ENCODE measurements around the gene SETD5. TPM values are rescaled to one million over a fixed set of nuclear protein-coding genes. Genes with fewer than 3 reads are reported as not detected.
A peak's percentile ranks its signal among the peaks of the same experiment; 100 is the strongest.

The SETD5 gene
- total and polyA plus RNA-seq, 2 of the 4 experiments (the other 2 are of a cell fraction), result 42.7 to 62.9 TPM

- no peak for TF ChIP-seq POLR2A (IDR thresholded peaks at IDR 0.05; ENCODE audit: low read depth, low read length)
Measured at GRCh38 chr3:9499455-9500107, 102.2 kb downstream of the SETD5 start (continued).

- in situ Hi-C loops (cut with MboI; ENCODE audit: low sequenced_read_pairs) (no loop called here), intact Hi-C loops (cut with micrococcal nuclease) (no loop called here), dilution Hi-C loops (cut with HindIII; ENCODE audit: low sequenced_read_pairs, unreplicated experiment) (no loop called here)
- peak overlapping the region; percentile 48; the same call in 1 of the 2 replicates for H3K4me2 ChIP-seq (ENCODE audit: low read depth, low read length)
- H3K23ac ChIP-seq (ENCODE audit: low read depth, low read length), result no peak overlapping the region; the same call in 1 of the 2 replicates
- ATAC-seq (ENCODE audit: low read depth), result peak; percentile 82
- WGBS, 2 experiments (ENCODE audit: extremely low coverage in 2 of 2, insufficient read length in 1 of 2), result 17% methylated on average over 3 of the region's 39 CpGs; no CpG with 5 or more reads in 1 of the 2 experiments
- no peak overlapping the region for H3K4ac ChIP-seq (ENCODE audit: low read depth, low read length)
- H3K18ac ChIP-seq (ENCODE audit: low read depth, low read length), result no peak overlapping the region
- H3K9me3 ChIP-seq (ENCODE audit: control insufficient read depth, insufficient read depth, low read length), result no peaks in the 10 kb centered on the region
- TF ChIP-seq RAD21 (IDR thresholded peaks at IDR 0.05; ENCODE audit: low read length) (peak; percentile 24; the same call in 1 of the 2 replicates), MXI1 (IDR thresholded peaks at IDR 0.05; ENCODE audit: borderline replicate concordance, low read depth, low read length) (no peak), FOS (IDR thresholded peaks at IDR 0.05; ENCODE audit: low read depth, low read length) (no peak), BHLHE40 (IDR thresholded peaks at IDR 0.05; ENCODE audit: low read depth, low read length) (no peak), SMC3 (IDR thresholded peaks at IDR 0.05; ENCODE audit: low read depth, low read length) (peak; percentile 28; the same call in 1 of the 2 replicates), POLR2A (IDR thresholded peaks at IDR 0.05; ENCODE audit: low read depth, low read length) (no peak), CTCF (conservative IDR thresholded peaks at IDR 0.05; ENCODE audit: low read depth, low read length) (peak; percentile 75)
- no peak overlapping the region for H3K4me3 ChIP-seq (ENCODE audit: insufficient read depth, low read depth, low read length)
- no peak overlapping the region for H3K9ac ChIP-seq (ENCODE audit: low read depth, low read length)
- no peak overlapping the region for H2BK5ac ChIP-seq (ENCODE audit: low read depth, low read length, poor library complexity, severe bottlenecking)
- no peak overlapping the region for H2BK15ac ChIP-seq (ENCODE audit: low read depth, low read length)
- peaks cover 5% of the 10 kb centered on the region; the same call in 1 of the 2 replicates for H3K9me1 ChIP-seq (ENCODE audit: insufficient read depth, low read length)
- BruUV-seq (replicated peaks), result no TSS peak
- H3K36me3 ChIP-seq (ENCODE audit: control insufficient read depth, insufficient read depth, low read length), result no peaks in the 10 kb centered on the region
- CTCF ChIA-PET, result interaction anchor here (0.6 to 1.0 kb wide), 2 partner anchors 8 to 10 kb away, joined by 3 read pairs; no protein-coding TSS in a partner anchor
- H3K56ac ChIP-seq (ENCODE audit: extremely low read depth, insufficient read depth, low read length), result no peak overlapping the region
- peaks cover 3% of the 10 kb centered on the region; the same call in 1 of the 2 replicates for H4K20me1 ChIP-seq (ENCODE audit: insufficient read depth, low read length)
- H3K27ac ChIP-seq (ENCODE audit: insufficient read depth, low read length), result no peak overlapping the region
- peak overlapping the region; percentile 76 for H2AFZ ChIP-seq (replicated peaks; ENCODE audit: low read length, poor library complexity)
- POLR2A ChIA-PET (ENCODE audit: unreplicated experiment), result no interaction called here
- peak overlapping the region; percentile 23 for H2AK9ac ChIP-seq (replicated peaks; ENCODE audit: low read depth, low read length, poor library complexity)
- H4K91ac ChIP-seq (ENCODE audit: insufficient read depth, low read depth, low read length), result no peak overlapping the region
- peaks cover 5% of the 10 kb centered on the region for H3K4me1 ChIP-seq (ENCODE audit: control insufficient read depth, insufficient read depth, low read length)
- H2AK5ac ChIP-seq (ENCODE audit: low read depth, low read length), result no peak overlapping the region
- no peak overlapping the region for H4K8ac ChIP-seq (ENCODE audit: low read depth in 2 of 2, low read length in 2 of 2)
- DNase-seq, result peak; percentile 54
- no peak overlapping the region for H2BK20ac ChIP-seq (ENCODE audit: low read depth, low read length)
- H3K27me3 ChIP-seq (ENCODE audit: control insufficient read depth, insufficient read depth, low read length), result peaks cover 3% of the 10 kb centered on the region; the same call in 1 of the 2 replicates
- no peak overlapping the region for H2BK120ac ChIP-seq (ENCODE audit: low read depth, low read length)
- no peaks in the 10 kb centered on the region for H3K79me1 ChIP-seq (ENCODE audit: low read depth in 1 of 2, low read length in 2 of 2)
- H4K5ac ChIP-seq (ENCODE audit: low read depth, low read length), result no peak overlapping the region
- no peak overlapping the region for H3K14ac ChIP-seq (replicated peaks; ENCODE audit: low read depth, low read length)
Measured at GRCh38 chr3:9500108-9501050, 103.0 kb downstream of the SETD5 start.

All from IMR-90 (cell line).